Activated CD4-positive, CD25-positive, alpha-beta regulatory T cell treated with anti-CD3 and anti-CD28 coated beads, Interleukin-2, amount 50 U/mL, for 72 hours (primary cell): ENCODE data around the gene ABCC6.

Source experiments
- DNase-seq: peaks from one replicate; pipeline ENCODE4 v3.0.0; 2021

The ABCC6 gene

DNA sequence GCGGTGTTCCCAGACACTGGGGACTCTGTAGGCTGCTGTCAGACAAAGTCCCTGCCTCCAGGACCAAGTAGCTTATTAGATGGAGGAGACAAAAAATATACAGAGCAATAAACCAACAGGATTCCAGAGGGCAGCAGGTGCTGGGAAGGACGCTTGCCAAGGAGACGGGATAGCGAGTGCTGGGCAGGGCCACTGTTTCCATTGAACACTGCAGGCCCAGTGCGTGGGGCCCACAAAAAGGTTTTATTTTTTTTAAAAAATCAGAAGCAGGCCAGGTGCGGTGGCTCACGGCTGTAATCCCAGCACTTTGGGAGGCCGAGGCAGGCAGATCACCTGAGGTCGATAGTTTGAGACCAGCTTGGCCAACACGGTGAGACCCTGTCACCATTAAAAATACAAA is 84.2 kb downstream of the ABCC6 start:
- no peak for DNase-seq

DNA sequence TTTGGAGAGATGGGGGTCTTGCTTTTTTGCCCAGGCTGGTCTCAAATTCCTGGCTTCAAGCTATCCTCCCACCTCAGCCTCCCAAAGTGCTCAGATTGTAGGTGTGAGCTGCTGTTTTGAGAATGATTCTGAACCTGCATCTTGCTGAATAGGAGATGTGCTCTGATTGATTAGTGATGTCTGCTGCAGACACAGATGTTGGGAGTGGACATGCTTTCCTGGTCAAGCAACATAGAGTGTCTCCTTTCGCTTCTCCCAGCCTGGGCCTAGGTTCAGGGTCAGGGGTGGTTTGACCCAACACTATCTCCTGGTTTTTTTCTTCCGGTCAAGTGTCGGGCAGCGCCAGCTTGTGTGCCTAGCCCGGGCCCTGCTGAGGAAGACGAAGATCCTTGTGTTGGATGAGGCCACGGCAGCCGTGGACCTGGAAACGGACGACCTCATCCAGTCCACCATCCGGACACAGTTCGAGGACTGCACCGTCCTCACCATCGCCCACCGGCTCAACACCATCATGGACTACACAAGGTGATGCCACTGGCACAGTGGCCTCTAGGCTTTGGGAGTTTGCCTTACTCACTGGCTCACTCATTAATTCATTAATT is 85.2 kb downstream of the ABCC6 start:
- no peak for DNase-seq

DNA sequence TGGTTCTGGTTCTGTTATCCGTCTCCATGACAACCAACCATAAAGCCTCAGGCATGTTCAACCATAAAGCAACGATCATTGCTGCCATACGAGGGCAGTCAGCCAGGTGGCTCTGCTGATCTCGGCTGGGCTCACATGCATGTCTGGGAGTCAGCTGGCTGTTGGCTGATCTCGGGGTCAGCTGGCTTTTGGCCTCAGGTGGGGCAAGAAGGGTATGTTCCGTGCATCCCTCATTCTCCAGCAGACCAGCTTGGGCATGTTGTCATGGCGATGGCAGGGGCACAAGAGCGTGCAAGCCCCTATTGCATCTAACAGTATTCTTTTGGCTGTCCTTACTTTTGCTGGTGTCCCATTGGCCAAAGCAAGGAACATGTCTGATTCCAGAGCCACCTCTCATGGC is 86.2 kb downstream of the ABCC6 start:
- DNase-seq = no peak

DNA sequence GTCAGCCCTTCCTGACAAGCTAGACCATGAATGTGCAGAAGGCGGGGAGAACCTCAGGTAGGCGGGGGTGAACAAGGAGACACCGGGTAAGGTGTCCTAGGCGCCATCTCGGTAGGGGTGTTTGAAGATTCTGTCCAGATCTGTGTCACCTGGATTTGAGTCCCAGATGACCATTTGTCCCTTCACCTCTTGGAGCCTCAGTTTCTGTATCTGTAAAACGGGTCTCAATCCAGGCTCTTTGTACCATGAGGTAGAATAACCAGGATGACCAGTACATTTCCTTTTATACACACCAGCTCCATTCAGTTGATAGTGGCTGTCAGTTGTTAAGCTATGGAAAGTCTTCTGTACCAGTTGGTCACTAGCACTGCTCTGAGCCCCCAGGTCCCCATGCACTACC is 86.7 kb downstream of the ABCC6 start:
- DNase-seq = no peak

DNA sequence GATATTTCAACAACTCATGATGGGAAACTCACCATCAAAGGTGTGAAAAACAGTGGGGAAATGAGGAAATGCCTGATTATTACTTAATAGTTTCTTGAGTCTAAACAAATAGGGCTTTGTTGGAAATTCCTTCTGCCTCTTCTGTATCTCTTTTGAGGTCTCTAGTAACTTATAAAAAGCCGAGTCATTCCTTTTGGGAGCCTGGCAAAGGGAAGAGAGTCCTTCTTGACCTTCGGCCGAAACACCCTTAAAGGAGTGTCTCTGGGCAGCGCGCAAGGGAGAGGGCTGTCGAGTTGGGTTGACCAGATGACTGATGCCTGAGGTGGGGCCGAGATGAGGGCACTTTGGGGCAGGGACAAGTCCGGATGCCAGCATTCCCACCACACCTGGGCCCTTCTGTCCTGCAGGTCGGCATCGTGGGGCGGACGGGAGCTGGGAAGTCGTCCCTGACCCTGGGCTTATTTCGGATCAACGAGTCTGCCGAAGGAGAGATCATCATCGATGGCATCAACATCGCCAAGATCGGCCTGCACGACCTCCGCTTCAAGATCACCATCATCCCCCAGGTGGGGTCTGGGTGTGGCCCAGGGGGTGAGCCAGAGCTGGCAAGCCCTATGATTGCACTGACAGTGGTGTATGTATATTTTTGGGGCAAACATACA is 89.2 kb downstream of the ABCC6 start:
- no peak for DNase-seq

DNA sequence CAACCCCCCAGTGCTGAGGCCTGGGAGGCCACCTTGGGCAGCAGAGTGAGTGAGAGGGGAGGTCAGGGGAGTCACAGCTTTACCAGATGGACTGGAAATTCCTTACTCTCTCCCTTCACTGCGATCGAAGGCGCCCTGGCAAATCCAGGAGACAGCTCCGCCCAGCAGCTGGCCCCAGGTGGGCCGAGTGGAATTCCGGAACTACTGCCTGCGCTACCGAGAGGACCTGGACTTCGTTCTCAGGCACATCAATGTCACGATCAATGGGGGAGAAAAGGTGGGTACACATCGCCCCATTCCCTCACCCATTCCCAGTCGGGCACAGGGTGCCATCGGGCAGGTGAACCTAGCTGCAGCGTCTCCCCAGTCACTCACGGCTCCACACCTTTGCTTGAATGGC is 91.6 kb downstream of the ABCC6 start:
- no peak for DNase-seq

DNA sequence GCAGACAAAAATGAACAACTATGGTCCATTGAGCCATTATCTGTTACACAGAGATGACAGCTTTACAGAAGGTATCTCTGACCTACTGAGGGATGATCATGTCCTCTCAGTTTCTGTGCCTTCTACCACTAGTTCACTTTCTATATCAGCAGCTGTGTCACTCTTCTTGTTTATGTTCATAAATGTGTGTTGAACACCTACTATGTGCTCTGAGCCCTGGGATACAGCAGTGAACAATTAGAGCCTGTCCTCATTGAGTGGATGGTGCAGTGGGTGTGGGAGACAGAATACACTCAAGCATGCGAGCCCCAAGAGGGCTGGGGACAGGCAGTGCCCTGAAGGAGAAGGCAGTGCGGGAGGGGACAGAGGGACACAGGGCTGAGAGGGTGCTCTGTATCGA is 92.1 kb downstream of the ABCC6 start:
- DNase-seq = no peak

- DNase-seq = peak; percentile 70
Measured at GRCh38 chr16:16127469-16128116, 95.7 kb downstream of the ABCC6 start.

DNA sequence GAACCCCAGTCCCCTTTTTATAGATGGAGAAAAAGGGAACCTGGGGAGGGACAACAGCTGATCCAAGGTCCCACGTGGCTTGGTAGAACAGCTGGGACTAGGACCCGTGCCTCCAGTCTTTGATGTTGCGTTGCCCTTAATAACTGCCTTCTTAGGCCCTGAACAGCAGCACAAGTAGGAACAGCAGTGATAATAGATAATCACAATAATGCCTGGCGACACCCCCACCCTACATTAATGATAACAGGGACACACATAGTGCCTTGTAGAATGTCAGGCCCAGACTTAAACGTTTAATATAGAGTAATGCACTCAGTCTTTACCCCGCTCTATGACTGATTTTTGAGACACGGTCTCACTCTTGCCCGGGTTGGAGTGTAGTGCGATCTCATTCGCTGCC is 96.4 kb downstream of the ABCC6 start:
- DNase-seq = no peak

DNA sequence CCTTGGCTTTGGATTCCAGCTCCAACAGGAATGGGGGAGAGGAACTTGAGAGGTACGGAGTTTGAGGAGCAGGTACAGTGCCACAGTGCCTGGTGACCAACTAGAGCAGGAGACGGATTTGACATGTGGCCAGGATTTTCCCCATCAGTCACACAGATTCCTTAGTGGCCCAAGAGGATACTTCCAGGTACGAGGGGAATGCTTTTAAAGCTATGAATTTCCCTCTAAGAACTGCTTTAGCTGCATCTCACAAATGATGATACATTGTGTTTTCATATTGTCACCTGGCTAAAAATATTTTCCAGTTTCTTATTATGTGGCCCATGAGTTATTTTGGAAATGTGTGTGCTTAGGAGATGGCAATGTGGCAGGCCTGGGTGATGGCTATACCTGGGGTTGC is 98.3 kb downstream of the ABCC6 start:
- DNase-seq = no peak

DNA sequence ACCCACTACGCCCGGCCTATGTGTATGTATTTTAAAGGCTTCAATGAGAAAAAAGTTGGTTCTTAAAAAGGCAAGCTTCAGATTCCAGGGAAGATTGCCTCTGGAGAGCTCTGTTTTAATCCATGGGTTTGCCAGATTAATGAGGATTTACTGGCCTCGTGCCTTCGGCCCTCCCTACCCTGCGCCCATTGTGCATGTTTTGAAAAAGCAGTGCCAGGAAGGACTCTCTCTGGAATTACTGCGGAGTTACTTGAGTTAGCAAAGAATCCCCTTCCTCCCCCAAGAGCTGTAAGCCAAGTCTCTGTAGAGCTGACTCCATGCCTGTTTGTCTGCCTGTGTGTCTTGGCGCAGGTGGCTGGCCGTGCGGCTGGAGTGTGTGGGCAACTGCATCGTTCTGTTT is 98.9 kb downstream of the ABCC6 start:
- no peak for DNase-seq

GRCh38 chr16:16122264-16122663 is 101.0 kb downstream of the ABCC6 start:
- DNase-seq = no peak

DNA sequence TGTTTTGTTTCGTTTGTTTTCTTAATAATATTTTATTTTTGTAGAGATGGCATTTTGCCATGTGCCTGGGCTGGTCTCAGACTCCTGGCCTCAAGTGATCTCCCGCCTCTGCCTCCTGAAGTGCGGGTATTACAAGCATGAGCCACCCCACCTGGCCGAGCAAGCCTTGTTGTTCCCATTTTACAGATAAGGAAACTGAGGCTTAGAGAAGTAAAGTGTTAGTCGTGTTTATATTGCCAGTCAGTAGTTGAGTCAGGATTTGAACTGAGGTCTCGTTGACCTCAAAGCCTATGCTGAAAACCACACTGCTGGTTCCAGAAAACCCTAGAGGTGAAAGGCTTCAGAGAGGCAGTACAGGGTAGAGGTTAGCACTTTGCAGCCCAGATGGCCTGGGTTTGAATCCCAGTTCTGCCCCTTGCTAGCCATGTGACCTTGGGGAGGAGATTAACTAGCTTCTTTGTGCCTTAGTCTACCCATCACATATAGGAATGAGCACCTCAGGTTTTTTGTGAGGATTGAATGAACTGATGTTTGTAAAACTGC is 102.0 kb downstream of the ABCC6 start:
- DNase-seq = no peak

- DNase-seq = no peak
Measured at GRCh38 chr16:16120382-16121184, 102.7 kb downstream of the ABCC6 start.

DNA sequence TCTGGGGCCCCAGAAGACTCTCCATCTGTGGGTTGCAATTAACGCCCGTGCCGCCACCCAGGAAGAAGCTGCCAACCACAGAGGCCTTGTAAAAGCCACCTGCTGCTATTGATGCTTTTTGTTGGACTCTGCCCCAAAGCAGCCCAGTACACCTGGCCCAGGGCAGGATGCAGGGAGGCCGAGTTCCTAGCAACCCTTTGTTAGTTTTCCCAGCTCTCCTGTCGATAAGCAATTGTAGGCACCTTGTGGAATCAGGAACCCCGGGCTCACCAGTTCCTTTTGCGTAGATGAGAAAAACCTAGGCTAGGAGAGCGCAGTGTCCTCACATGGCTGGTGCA is 103.3 kb downstream of the ABCC6 start:
- no peak for DNase-seq

GRCh38 chr16:16118337-16118736 is 105.0 kb downstream of the ABCC6 start:
- no peak for DNase-seq

DNA sequence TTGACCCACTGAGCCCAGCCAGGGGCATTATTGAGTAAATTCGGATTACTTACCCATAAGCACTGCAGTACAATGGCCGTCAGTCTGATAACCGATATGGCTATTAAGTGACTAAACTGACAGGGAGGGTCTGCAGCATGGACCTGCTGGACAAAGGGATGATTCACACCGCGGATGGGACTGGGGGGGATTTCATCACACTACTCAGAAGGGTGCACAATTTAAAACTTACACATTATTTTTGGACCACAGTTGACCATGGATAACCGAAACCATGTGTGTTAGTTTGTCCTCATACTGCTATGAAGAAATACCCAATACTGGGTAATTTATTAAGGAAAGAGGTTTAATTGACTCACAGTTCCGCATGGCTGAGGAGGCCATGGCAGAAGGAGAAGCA is 106.5 kb downstream of the ABCC6 start:
- no peak for DNase-seq

DNA sequence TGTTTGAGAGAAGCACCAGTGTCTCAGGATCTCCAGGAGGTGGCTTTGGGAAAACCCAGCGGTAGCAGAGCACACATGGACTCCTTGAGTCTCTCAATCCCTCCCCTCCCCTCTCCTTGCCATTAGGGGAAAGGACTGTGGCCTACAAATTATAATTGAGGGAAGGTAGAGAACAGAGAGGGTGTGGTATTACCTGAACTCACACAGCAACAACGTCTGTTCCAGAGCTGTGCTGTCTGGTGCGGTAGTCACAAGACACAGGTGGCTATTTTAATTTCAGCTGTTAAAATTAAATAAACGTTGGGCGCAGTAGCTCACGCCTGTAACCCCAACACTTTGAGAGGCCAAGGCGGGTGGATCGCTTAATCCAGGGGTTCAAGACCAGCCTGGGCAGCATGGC is 110.2 kb downstream of the ABCC6 start:
- DNase-seq = no peak

GRCh38 chr16:16112450-16113053 is 110.7 kb downstream of the ABCC6 start:
- DNase-seq = no peak

GRCh38 chr16:16111639-16112038 is 111.7 kb downstream of the ABCC6 start:
- DNase-seq = no peak

DNA sequence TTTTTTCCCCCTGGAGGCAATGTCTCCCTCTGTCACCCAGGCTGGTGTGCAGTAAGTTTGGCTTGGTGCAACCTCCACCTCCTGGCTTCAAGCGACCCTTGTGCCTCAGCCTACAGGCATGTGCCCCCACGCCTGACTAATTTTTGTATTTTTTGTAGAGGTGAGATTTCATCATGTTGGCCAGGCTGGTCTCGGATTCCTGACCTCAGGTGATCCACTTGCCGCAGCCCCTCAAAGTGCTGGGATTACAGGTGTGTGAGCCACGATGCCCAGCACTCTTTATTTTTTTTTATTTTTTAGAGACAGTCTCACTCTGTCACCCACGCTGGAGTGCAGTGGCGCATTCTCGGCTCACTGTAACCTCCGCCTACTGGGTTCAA is 113.2 kb downstream of the ABCC6 start:
- no peak for DNase-seq

GRCh38 chr16:16109453-16110110 is 113.7 kb downstream of the ABCC6 start:
- no peak for DNase-seq

- DNase-seq = no peak
Measured at GRCh38 chr16:16108759-16109158, 114.5 kb downstream of the ABCC6 start.
